H1 (cell line): Measurements from ENCODE around the gene HIC1. TPM values are rescaled to one million over a fixed set of nuclear protein-coding genes. Genes with fewer than 3 reads are reported as not detected.

Experiments used
- SIRT6 ChIP-seq: IDR thresholded peaks from one replicate; pipeline ENCODE4 v1.7.1; 2012; ENCODE audit warnings: low read length, inconsistent platforms
- polyA plus RNA-seq, 7 experiments: library from polyadenylated mRNA; depleted of rRNA in 3 of 7; stranded (reverse) in 5 of 7; unstranded in 2 of 7; fragments of >200 nt in 5 of 7; fragments of 200-250 nt in 2 of 7; gene quantifications; 1 replicate in 5 of 7; 2 replicates in 1 of 7; 4 replicates in 1 of 7; pipeline versions ENCODE4 v1.2.1 to v1.2.3, GENCODE V29; 2011 to 2013; ENCODE audit warnings: missing spikeins in 2 of 7, mixed read lengths in 2 of 7
- total RNA-seq: library from RNA; stranded (reverse); fragmentation: NEBNext Ultra II Directional; extraction: Animal tissue kit (Norgen Biotek cat#: 25700); gene quantifications from 2 replicates; pipeline ENCODE4 v1.2.1, GENCODE V29; 2021

HIC1 gene
- total and polyA plus RNA-seq, 2 of the 8 experiments (the other 6 are each of a cell fraction or from before 2014, with no cell fraction given), result 0.06 to 0.09 TPM

DNA sequence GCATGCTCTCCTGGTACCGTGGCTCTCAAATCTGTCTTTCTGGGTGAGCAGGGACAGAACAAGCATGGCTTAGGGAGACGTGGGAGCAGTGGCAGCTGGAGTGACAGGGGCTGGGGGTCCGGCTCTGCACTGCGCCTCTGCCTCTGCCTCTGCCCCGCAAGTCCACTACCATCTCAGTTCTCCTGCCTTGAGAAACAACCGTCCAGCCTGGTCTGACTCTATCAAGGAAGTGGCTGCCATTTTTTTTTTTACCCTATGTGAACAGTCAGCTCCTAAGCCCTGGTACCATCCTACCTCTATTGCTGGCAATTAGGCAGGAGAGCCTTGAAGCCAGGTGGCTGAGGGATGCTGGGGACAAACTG, 16.1 kb downstream of the HIC1 start (continued):
- TF ChIP-seq SIRT6, result no peak
